ENCODE measurements around the gene CMSS1.

GRCh38 chr3:99879275-99879674 lies 61.6 kb downstream of the CMSS1 start:
- TF ChIP-seq POLR2A (IDR thresholded peaks at IDR 0.05) (no peak), CTCF (IDR thresholded peaks at IDR 0.05) (no peak)
